GM15510 (cell line): ENCODE results near the gene SELENOF.

Experiments
- POLR2A ChIP-seq: IDR thresholded peaks from 3 replicates; pipeline ENCODE4 v1.6.1; 2011; ENCODE audit warnings: borderline replicate concordance; ENCODE audit not compliant: insufficient read length; ENCODE audit errors: extremely low read depth

Gene SELENOF

DNA sequence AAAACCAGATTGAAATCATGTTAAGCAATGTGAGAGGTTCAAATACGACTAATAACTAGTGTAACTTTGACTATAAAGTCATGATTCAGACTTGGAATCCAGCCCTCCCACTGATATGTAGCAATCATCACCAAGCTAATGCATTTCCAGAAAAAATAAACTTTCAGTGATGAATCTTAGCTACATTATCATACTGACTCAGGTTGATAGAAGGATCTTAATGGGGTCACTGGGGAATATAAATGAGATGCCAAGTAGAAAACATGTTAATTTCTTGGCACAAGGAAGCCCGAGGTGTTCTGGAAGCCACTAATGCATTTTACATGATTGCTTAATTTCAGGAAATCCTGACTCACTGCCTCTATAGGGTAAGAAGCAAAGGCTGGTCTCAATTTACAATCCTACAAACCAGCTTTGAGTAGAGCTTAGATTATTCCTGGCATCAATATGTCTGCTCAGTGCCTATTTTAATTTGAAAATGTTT, 67.7 kb downstream of the SELENOF start:
- TF ChIP-seq POLR2A = no peak

DNA sequence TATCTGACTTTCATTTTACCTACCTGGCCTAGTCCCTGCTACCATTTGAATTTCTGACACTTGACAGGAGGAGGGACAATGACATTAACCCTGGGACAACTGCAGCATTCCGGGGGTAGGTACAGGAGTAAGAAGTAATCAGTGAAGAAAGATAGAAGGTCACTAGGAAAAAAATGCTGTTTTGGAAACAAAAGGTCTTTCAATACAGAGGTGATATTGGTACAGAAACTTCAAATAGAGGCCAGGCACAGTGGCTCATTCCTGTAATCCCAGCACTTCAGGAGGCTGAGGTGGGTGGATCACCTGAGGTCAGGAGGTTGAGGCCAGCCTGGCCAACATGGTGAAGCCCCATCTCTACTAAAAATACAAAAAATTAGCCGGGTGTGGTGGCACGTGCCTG, 68.4 kb downstream of the SELENOF start:
- no peak for TF ChIP-seq POLR2A

- TF ChIP-seq POLR2A = no peak
These were observed 72.8 kb downstream of the SELENOF start for GRCh38 chr1:86841116-86841515.

GRCh38 chr1:86833461-86834215, 80.3 kb downstream of the SELENOF start:
- no peak for TF ChIP-seq POLR2A

GRCh38 chr1:86832433-86832832, 81.5 kb downstream of the SELENOF start:
- TF ChIP-seq POLR2A = no peak

DNA sequence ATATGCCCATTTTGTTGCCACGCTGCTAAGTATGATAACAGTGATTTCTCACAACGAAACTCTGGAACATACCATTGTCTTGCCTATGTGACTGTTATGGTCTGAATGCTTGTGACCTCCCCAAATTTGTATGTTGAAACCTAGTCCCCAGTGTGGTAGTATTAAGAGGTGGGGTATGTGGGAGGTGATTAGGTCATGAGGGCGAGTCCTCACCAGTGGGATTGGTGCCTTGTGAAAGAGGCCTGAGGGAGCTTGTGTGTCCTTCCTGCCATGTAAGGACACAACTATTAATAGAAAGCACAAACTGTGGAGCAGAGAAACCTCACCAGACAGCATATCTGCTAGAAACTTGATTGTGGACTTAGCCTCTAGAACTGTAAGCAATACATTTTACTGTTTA, 84.6 kb downstream of the SELENOF start:
- TF ChIP-seq POLR2A = no peak

GRCh38 chr1:86828024-86828423, 85.9 kb downstream of the SELENOF start:
- TF ChIP-seq POLR2A = no peak

- TF ChIP-seq POLR2A = no peak
These were observed 87.1 kb downstream of the SELENOF start for GRCh38 chr1:86826856-86827255.

DNA sequence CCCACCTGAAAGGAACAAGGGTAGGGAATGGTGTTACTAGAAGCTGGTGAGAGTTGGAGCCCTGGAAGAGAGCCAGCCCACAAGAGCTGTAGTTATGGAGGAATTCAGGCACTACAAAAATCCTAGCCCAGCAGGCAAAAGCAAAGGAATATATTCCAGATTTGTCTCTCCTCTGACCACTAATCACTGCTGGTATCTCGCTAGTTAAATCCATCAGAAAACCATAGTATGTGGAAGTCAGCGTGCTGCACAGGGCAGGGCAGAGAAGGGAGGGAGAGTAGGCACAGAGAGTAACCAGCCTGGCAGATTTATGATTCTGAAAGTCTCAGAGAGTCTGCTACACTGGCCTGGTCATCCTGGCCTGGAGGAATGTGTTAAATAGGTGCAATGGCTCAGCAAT, 88.6 kb downstream of the SELENOF start:
- no peak for TF ChIP-seq POLR2A

DNA sequence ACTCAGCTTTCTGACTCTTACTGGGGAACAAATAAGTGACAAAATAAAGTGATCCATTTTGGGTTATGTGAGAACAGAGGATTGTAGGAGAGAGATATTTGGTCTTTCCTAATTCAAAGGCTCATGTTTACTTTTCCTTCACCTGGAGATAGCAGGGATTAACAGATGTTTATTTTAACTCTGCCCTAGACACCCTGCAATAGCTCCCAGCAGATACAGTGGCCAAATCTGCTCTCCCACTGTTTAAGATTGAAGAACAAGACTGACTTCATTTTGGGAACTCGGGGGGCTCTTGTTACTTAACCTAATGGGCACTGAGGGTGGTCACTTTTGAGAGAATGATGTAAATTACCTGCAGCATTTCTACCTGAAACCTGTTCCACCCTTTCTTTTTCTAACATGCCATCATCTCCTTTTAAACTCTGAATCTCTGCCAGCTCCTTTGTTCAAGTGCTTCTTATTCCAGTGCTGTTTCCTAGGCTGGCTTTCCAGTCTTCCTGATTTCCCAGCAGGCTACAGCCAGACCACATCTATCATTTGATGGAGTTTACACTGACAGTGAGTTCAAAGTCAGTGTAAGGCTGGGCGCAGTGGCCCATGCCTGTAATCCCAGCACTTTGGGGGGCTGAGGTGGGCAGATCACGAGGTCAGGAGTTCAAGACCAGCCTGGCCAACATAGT, 90.0 kb downstream of the SELENOF start:
- TF ChIP-seq POLR2A = no peak

DNA sequence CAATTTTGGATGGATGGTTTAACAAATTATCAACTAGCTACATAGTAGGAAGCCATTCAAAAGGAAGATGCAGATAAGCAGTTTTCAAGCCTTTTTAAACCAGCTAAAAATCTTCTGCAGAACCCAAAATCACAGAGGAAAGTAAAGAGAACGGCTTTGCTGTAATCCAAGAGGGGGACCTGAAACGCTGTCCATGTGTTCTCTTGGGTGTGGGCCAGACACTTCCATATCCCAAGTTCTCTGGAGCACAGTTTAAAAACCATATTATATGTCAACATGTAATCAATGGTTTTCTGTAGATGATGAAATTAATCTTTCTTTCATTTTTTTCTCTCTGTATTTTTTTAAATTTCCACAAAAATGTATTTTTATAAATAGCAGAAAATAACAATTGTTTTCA, 90.5 kb downstream of the SELENOF start:
- no peak for TF ChIP-seq POLR2A

DNA sequence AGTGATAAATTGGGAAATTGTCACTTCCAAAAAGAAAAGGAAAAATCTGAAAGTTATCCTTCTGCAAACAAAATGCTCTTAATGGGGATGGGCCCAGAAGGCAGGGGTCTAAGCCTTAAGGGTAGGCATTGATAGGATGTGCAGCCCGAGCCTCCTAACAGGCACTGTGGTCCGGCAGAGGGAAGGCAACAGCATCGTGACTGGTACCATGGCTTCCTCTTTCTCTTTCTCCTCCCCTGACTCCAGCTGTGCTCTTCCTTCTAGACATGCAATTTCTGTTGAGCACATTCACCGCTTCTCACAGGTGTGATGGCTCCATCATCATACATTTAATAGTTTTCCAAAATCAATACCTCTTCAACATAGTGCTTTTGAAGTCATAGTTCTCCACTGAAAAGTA, 91.5 kb downstream of the SELENOF start:
- TF ChIP-seq POLR2A = no peak

DNA sequence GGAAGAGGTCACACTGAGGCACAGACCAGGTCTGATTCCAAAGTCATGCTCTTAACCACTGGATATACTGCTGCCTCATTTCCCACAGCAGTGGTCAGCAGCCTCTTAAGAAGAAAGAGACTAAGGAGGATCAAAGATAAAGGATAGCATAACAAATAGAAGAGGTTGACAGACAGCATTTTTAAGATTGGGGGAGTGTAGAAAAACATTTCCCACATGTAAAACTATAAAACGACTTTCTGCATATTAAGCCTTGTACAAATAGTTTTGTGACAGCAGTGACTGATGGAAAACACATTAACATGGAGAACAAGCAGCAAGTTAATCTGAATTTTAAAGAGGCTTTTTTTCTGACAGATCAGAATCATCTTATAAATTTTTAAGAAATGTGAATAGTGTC, 92.0 kb downstream of the SELENOF start:
- no peak for TF ChIP-seq POLR2A
